AG09309 (cell line): ENCODE data around the gene AGBL4.

Source experiments
- DNase-seq: peaks from one replicate; pipeline ENCODE4 v3.0.0-alpha.2; 2010; ENCODE audit warnings: low read depth
- H3K4me3 ChIP-seq: 2 replicates; pipeline ENCODE4 v1.5.1; 2011; ENCODE audit warnings: mild to moderate bottlenecking, low read depth, low read length, moderate library complexity; ENCODE audit not compliant: control insufficient read depth
- TF ChIP-seq, protein P1 (sequence below): IDR thresholded peaks from 2 replicates; pipeline ENCODE4 v1.5.1; 2011; ENCODE audit warnings: mild to moderate bottlenecking, low read depth, low read length, inconsistent platforms; ENCODE audit not compliant: insufficient read depth, control insufficient read depth; ENCODE audit errors: missing control alignments

The AGBL4 gene

DNA sequence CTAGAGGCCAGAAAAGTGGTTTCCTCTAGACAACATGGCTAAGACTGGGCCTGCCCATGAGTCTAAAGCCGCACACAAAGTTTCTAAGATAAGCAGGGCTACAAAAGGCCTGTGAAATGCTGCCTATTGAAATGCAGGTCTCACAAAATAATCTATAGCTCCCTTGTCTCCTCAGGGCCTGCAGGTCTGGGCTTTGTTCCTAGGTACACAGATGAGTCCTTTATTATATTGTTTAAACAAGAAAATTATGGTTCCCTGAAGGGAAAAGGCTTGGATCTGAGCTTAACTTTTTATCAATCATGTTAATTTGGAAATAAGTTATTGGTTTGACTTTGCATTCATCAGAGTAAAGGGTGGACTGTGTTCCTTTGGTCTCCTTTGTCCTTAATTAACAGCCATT lies 833.6 kb downstream of the AGBL4 start:
- DNase-seq = no peak
- no peak overlapping the region for H3K4me3 ChIP-seq
- TF ChIP-seq, protein P1, sequence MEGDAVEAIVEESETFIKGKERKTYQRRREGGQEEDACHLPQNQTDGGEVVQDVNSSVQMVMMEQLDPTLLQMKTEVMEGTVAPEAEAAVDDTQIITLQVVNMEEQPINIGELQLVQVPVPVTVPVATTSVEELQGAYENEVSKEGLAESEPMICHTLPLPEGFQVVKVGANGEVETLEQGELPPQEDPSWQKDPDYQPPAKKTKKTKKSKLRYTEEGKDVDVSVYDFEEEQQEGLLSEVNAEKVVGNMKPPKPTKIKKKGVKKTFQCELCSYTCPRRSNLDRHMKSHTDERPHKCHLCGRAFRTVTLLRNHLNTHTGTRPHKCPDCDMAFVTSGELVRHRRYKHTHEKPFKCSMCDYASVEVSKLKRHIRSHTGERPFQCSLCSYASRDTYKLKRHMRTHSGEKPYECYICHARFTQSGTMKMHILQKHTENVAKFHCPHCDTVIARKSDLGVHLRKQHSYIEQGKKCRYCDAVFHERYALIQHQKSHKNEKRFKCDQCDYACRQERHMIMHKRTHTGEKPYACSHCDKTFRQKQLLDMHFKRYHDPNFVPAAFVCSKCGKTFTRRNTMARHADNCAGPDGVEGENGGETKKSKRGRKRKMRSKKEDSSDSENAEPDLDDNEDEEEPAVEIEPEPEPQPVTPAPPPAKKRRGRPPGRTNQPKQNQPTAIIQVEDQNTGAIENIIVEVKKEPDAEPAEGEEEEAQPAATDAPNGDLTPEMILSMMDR = no peak

DNA sequence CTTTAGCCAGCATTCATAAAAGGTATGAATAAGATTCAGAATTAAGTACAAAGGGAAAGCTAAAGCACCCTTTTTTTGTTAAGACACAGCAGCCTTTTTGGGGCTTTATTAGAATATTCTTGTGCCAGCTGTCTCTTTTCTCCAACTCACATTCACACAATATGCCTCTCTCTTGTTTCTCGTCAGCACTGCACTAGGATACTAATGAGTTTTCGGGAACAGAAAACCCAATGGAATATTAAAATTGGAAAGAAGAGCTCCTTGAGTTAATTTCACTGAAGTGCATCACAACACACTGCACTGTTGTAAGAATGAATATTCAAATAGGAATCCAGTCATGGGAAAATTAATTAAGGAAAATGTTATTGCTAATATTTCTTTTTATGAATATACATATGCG lies 836.7 kb downstream of the AGBL4 start:
- DNase-seq = no peak
- H3K4me3 ChIP-seq = no peak overlapping the region
- TF ChIP-seq, protein P1 = no peak

DNA sequence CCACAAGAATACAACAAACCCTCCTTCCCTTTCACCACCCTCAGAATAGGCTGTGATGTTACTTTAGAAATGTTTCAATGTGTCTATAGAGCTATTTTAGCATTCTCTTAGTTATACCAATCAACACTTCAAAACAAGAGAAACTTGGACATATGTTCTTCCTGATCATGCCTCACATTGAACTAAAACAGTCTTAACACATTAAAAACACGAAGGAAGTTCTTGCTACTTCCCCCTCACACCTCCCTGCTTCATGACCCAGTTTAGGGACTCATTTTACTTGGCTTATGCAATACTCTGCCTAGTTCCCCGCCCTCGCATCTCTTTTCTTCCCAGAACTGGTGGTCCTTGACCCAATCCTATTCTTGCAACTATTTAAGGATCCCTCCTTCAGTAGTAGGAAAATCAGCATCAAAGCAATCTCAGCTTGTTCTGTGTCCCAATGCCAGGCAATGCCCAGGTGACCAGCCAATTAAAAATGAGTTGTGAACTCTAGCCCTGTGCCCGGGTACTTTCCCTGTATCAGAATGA lies 838.2 kb downstream of the AGBL4 start:
- TF ChIP-seq, protein P1 = no peak
- no peak overlapping the region for H3K4me3 ChIP-seq
- DNase-seq = no peak

DNA sequence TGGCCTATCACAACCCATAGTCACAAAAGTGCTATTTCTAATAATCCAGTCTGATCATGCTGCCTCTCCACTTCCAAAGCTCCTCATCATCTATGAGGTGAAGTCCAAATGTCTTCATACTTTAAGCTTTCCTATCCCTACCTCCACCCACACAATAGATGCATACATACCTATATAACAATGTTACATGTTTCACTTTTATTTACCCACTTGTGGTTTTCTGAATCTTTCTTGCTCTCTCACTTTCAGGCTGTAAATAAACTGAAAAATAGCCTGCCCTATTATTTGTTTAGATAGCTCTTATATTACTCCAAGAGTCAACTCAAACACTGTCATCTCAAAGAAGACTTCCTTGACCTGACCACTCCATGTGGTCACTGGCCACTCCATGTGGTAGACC lies 840.3 kb downstream of the AGBL4 start:
- H3K4me3 ChIP-seq = no peak overlapping the region
- no peak for DNase-seq
- TF ChIP-seq, protein P1 = no peak

DNA sequence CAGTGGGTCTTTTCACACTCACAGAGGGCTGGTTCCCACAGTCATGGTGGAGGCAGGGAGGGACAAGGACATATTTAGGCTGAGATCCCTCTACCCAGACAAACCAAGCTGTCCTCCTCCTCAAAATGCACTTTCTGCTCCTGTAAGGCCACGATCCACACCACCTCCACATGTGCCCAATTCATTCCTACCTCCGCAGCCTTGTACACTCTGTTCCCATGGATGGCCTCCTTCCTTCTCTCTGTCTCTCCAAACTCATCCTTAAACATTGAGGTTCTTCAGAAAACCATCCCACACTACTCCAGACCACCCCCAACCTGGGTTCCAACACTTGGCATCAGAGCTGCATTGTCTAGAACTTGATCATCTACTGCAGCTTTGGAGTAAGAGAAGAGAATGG lies 842.7 kb downstream of the AGBL4 start:
- TF ChIP-seq, protein P1 = no peak
- DNase-seq = no peak

DNA sequence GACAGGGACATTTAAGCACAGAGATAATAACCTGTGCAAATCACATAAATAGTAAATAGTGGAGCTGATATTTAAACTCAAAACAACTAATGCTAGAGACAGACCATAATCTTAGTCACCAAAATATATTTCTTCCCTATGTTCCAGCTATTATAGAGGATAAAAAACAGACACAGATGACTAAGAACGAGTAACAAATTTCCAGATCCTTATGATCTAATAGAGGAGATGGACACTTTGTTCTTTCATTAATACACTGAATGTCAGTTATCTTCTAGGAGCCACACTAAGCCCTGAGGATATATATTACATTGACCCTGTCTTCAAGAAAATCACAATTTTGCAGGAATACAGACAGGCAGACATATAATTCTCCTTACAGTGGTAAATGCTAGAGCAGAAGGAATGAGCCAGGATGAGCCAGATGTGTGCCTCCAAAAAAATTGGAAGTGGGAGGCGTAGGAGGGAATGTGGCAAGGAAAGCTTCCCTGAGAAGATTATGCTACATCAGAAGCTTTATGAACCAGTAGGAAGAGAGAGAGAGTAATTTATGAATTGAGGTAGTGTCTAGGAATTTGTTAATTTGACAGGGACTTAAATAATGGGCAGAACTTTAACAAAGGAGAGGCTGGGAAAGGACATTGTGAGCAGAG lies 851.7 kb downstream of the AGBL4 start:
- no peak for DNase-seq
- H3K4me3 ChIP-seq = no peak overlapping the region
- TF ChIP-seq, protein P1 = no peak

More for the DNA sequence above, 842.7 kb downstream of the AGBL4 start:
- no peak overlapping the region for H3K4me3 ChIP-seq

DNA sequence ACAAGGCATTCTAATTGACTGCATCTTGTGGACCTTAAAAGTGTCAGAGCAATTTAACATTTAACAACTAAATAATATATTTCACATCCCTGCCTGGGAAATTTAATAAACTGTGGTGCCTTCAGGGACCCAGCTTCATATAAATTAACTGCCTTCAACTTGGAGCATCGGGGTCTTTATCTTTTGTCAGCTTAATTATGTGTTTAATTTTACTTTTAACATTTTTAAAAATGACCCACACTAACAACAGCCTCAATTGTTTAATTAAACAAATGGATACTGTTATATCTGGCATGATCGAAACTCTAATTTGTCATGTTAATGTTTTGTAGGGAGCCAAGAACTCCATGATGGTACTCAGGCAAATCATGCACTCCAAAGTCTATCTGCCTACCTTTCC lies 857.7 kb downstream of the AGBL4 start:
- TF ChIP-seq, protein P1 = no peak
- H3K4me3 ChIP-seq = no peak overlapping the region
- DNase-seq = no peak
